Esophagus squamous epithelium (tissue), 5 donors: Measurements from ENCODE around the gene TESK2. TPM values are rescaled to one million over a fixed set of nuclear protein-coding genes. Genes with fewer than 3 reads are reported as not detected.

Experiments
- DNase-seq: peaks from one replicate; lab custom pipeline; 2025; lab: John Stamatoyannopoulos, UW
- H3K27ac ChIP-seq, 4 donors: fragments of 200-600 bp; sonication (generic); one replicate each; pipeline ENCODE4 v1.5.1; 2016 to 2019; ENCODE audit warnings: mild to moderate bottlenecking in 1 of 4
- H3K27me3 ChIP-seq, 4 donors: fragments of 200-600 bp; sonication (generic); 1 replicate in 3 of 4; 2 replicates in 1 of 4; pipeline versions ENCODE4 v1.5.1 to v1.6.0; 2017 to 2021; ENCODE audit warnings: antibody characterized with exemption in 1 of 4
- H3K36me3 ChIP-seq, 3 donors: fragments of 200-600 bp; sonication (generic); one replicate each; pipeline ENCODE4 v1.5.1; 2016 to 2019
- H3K4me1 ChIP-seq, 3 donors: fragments of 200-600 bp; sonication (generic); one replicate each; pipeline ENCODE4 v1.5.1; 2017 to 2019
- H3K4me3 ChIP-seq, 4 donors: fragments of 200-600 bp; sonication (generic); 1 replicate in 3 of 4; 2 replicates in 1 of 4; pipeline ENCODE4 v1.5.1; 2016 to 2019; ENCODE audit warnings: mild to moderate bottlenecking in 2 of 4, moderate library complexity in 1 of 4
- H3K9me3 ChIP-seq, 3 donors: fragments of 200-600 bp; sonication (generic); one replicate each; pipeline ENCODE4 v1.5.1; 2016 to 2019
- POLR2A ChIP-seq, 4 donors: fragments of 450-650 bp; IDR thresholded peaks; one replicate each; pipeline ENCODE4 v1.6.1; 2017; ENCODE audit warnings: antibody characterized with exemption in 4 of 4, mild to moderate bottlenecking in 4 of 4, moderate library complexity in 3 of 4
- WGBS, 2 donors: methylation state at CpG; one replicate each; pipeline ENCODE4 v1.1.5; 2018; 5-methylcytosine and 5-hydroxymethylcytosine counted together
- intact Hi-C: fragments of 100-400 bp; cut with DNase I; formaldehyde crosslinking; loops from one replicate; pipeline ENCODE4 v1.15.0; 2022
- total RNA-seq, 4 donors: library from RNA; depleted of rRNA; stranded (reverse); fragments of >200 nt; gene quantifications; one replicate each; pipeline ENCODE4 v1.1.0, GENCODE V29; 2016
- TF ChIP-seq, protein P1 (sequence below), 6 experiments: fragments of 450-650 bp in 4 of 6; fragments of 200-600 bp in 2 of 6; sonication (generic) in 2 of 6; IDR thresholded peaks; one replicate each; pipeline ENCODE4 v1.5.1; 2016 to 2019; ENCODE audit warnings: antibody characterized with exemption in 6 of 6, mild to moderate bottlenecking in 4 of 6, moderate library complexity in 4 of 6
- donor health status: DM: yes; HTN: yes; CAD: no.

Gene TESK2
- total RNA-seq, 4 donors from 2014 or later, result 4.2 to 8.4 (median 5.9) TPM

DNA sequence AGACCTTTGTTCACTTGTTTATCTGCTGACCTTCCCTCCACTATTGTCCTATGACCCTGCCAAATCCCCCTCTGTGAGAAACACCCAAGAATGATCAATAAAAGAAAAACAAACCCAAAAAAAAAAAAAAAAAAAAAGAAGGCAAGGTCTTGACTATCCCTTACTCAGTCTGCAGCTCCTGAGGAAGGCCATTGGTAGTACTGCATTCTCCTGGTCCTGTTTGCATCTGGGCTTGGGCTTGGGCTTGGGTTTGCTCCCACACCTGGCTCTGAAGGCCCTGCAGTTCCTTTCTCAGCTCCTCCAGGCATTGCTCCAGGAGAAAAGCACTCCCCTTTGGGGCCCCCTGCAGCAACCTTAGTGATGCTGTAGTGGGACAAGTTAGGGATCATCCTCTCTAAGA is 7.3 kb upstream of the TESK2 start:
- H3K4me3 ChIP-seq, result no peak overlapping the region

DNA sequence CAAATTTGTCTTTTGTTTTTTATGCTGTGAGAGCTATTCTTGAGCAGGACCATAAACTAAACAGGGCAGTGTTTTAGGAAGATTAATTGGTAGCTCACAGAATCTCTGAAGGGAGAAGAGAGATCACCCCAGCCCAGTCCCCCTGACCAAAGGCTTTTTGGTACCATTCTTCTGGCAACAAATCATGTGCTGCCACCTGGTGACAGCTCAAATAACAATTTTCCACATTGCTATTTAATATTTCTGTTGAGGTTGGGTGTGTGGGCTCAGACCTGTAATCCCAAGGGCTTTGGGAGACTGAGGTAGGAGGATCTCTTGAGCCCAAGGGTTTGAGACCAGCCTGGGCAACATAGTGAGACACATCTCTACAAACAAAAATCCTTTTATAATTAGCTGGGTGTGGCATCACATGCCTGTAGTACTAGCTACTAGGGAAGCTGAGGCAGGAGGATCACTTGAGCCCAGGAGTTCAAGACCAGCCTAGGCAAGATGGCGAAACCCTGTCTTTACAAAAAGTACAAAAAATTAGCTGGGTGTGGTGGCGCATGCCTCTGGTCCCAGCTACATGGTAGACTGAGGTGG is 2.2 kb upstream of the TESK2 start:
- peak overlapping the region in 2 of 4 donors; percentile 25 to 33 for H3K27ac ChIP-seq
- TF ChIP-seq POLR2A (IDR thresholded peaks at IDR 0.05), result no peak
- TF ChIP-seq, protein P1, sequence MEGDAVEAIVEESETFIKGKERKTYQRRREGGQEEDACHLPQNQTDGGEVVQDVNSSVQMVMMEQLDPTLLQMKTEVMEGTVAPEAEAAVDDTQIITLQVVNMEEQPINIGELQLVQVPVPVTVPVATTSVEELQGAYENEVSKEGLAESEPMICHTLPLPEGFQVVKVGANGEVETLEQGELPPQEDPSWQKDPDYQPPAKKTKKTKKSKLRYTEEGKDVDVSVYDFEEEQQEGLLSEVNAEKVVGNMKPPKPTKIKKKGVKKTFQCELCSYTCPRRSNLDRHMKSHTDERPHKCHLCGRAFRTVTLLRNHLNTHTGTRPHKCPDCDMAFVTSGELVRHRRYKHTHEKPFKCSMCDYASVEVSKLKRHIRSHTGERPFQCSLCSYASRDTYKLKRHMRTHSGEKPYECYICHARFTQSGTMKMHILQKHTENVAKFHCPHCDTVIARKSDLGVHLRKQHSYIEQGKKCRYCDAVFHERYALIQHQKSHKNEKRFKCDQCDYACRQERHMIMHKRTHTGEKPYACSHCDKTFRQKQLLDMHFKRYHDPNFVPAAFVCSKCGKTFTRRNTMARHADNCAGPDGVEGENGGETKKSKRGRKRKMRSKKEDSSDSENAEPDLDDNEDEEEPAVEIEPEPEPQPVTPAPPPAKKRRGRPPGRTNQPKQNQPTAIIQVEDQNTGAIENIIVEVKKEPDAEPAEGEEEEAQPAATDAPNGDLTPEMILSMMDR (IDR thresholded peaks at IDR 0.05), result peak; percentile 37 to 76 (median 64)
- H3K27me3 ChIP-seq, result no peaks in the 10 kb centered on the region
- DNase-seq, result no peak
- no peaks in the 10 kb centered on the region for H3K36me3 ChIP-seq
- H3K4me3 ChIP-seq, result no peak overlapping the region
- 50 to 64% methylated on average over 2 of the region's 2 CpGs for WGBS, 2 donors
- H3K9me3 ChIP-seq, result no peaks in the 10 kb centered on the region
- intact Hi-C loops, result loop anchor here (2.0 to 5.0 kb wide), 2 partner anchors 134 to 481 kb away; partner anchors contain the start of genes HECTD3 and UROD
- peaks cover 0 to 59% (median 29%) of the 10 kb centered on the region in 3 donors for H3K4me1 ChIP-seq

More for the DNA sequence above, 7.3 kb upstream of the TESK2 start:
- intact Hi-C loops, result no loop called here
- no peak for TF ChIP-seq POLR2A (IDR thresholded peaks at IDR 0.05)
- TF ChIP-seq, protein P1 (IDR thresholded peaks at IDR 0.05), result no peak
- Histone ChIP-seq H3K9me3 (no peaks in the 10 kb centered on the region), H3K36me3 (no peaks in the 10 kb centered on the region), H3K27me3 (no peaks in the 10 kb centered on the region), H3K27ac (no peak overlapping the region), H3K4me1 (peaks cover 5 to 50% (median 26%) of the 10 kb centered on the region in 3 donors)
- DNase-seq, result no peak

DNA sequence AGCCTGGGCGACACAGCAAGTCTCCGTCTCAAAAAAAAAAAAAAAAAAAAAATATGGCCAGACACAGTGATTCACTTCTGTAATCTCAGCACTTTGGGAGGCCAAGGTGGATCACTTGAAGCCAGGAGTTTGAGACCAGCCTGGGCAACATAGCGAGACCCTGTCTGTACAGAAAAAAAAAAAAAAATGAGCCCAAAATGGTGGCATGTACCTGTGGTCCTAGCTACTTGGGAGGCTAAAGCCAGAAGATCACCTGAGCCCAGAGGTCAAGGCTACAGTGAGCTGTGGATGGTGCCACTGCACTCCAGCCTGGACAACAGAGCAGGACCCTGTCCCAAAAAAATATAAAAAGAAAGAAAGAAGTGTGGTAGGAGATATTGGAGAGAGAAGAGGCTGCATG is 1.7 kb upstream of the TESK2 start:
- TF ChIP-seq, protein P1 (IDR thresholded peaks at IDR 0.05), result no peak
- no peak for TF ChIP-seq POLR2A (IDR thresholded peaks at IDR 0.05)
- no peaks in the 10 kb centered on the region for H3K9me3 ChIP-seq
- H3K4me1 ChIP-seq, result peaks cover 0 to 61% (median 29%) of the 10 kb centered on the region in 3 donors
- intact Hi-C loops, result loop anchor here (2.0 to 5.0 kb wide), 2 partner anchors 134 to 480 kb away; partner anchors contain the start of genes HECTD3 and UROD
- WGBS, 2 donors, result 74 to 90% methylated on average over 3 of the region's 3 CpGs
- H3K4me3 ChIP-seq, result no peak overlapping the region
- no peak for DNase-seq
- no peaks in the 10 kb centered on the region for H3K27me3 ChIP-seq
- no peaks in the 10 kb centered on the region for H3K36me3 ChIP-seq
- peak overlapping the region in 1 of 4 donors; percentile 29 for H3K27ac ChIP-seq

DNA sequence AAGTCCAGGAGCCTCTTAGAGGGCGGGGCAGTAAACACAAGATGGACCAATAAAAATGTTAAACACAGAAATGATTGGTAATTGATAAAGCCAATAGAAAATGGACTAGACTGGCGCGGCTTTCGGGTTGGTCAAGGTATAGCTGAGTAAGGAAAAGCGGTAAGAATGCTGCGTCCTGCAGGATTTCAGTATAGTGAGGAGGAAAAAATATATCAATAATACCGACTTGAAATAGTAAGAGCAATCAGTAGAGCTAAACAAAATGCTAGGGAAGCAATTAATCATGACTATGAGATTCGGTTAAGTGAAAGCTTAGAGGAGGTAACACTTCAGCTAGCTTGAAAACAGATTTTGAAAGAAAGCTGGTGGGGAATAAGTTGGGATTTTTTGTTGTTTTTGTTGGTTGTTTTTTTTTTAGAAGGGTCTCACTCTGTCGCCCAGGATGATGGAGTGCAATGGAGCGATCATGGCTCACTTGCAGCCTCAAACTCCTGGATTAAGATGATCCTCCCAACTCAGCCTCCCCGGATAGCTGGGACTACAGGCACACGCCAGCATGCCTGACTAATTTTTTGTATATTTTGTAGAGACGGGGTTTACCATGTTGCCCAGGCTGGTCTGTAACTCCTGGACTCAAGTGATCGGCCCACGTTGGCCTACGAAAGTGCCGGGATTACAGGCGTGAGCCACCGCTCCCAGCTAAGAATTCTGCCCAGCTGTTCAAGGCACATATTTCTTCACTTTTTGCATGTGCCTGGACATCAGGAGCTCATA is 711 bp upstream of the TESK2 start:
- TF ChIP-seq, protein P1 (IDR thresholded peaks at IDR 0.05), result no peak
- no peak for TF ChIP-seq POLR2A (IDR thresholded peaks at IDR 0.05)
- no peaks in the 10 kb centered on the region for H3K9me3 ChIP-seq
- intact Hi-C loops, result loop anchor here (2.0 to 5.0 kb wide), 2 partner anchors 133 to 479 kb away; partner anchors contain the start of genes HECTD3 and UROD
- peak overlapping the region; percentile 38 to 92 (median 72) for H3K27ac ChIP-seq
- no peak for DNase-seq
- H3K4me1 ChIP-seq, result peaks cover 0 to 54% (median 24%) of the 10 kb centered on the region in 3 donors
- peak overlapping the region; percentile 72 to 95 (median 85) for H3K4me3 ChIP-seq
- WGBS, 2 donors, result 38 to 47% methylated on average over 16 to 17 of the region's 19 CpGs
- no peaks in the 10 kb centered on the region for H3K36me3 ChIP-seq
- H3K27me3 ChIP-seq, result no peaks in the 10 kb centered on the region
